ENCODE results near the gene PRSS16. TPM values are rescaled to one million over a fixed set of nuclear protein-coding genes. Genes with fewer than 3 reads are reported as not detected.
"Not testable (repeated sequence)": the region's sequence is repeated elsewhere in the genome, so short reads cannot be mapped to it uniquely, and the experiment has no call there.

Gene PRSS16
- polyA plus RNA-seq, 2 of the 4 experiments (the other 2 are of a cell fraction) = 3.9 to 11.4 TPM

- TF ChIP-seq RFX5 (IDR thresholded peaks at IDR 0.05) (no peak), PBX3 (IDR thresholded peaks at IDR 0.05) (no peak), EP300 (IDR thresholded peaks at IDR 0.05) (no peak), CHD2 (IDR thresholded peaks at IDR 0.05; ENCODE audit: low read length, partially characterized antibody) (no peak), HES2 (IDR thresholded peaks at IDR 0.05) (no peak), EHF (CRISPR knock-in tag; IDR thresholded peaks at IDR 0.05) (no peak), BHLHE40 (IDR thresholded peaks at IDR 0.05; ENCODE audit: low read depth, low read length) (no peak), GATA3 (IDR thresholded peaks at IDR 0.05; ENCODE audit: borderline replicate concordance) (no peak), FOSL2 (IDR thresholded peaks at IDR 0.05) (no peak), FOSL2 (CRISPR knock-in tag; IDR thresholded peaks at IDR 0.05) (no peak), CBX2 (IDR thresholded peaks at IDR 0.05; ENCODE audit: borderline replicate concordance, low read depth) (no peak), BCL3 (IDR thresholded peaks at IDR 0.05) (no peak), ZFP36 (IDR thresholded peaks at IDR 0.05; ENCODE audit: borderline replicate concordance, partially characterized antibody) (no peak)
- Histone ChIP-seq H3K4me3 (no peak overlapping the region), H3K27ac (no peak overlapping the region), H3K4me2 (no peak overlapping the region), H3K4me1 (no peaks in the 10 kb centered on the region), H3K9me3 (no peaks in the 10 kb centered on the region)
- no peak for FAIRE-seq
- CTCF ChIA-PET = interaction anchor here (0.5 to 1.3 kb wide), 3 partner anchors 9 to 536 kb away, joined by 3 to 5 read pairs (median 4); no protein-coding TSS in a partner anchor
- ATAC-seq = no peak
- DNase-seq (ENCODE audit: low read depth in 1 of 2, low spot score in 1 of 2) = no peak
- POLR2A ChIA-PET = interaction anchor here (1.2 kb wide), 1 partner anchor 9 kb away, joined by 4 read pairs; no protein-coding TSS in a partner anchor
- 67% methylated on average over 26 of the region's 30 CpGs for WGBS (ENCODE audit: missing lambda C conversion rate)
Observed at GRCh38 chr6:27260836-27261375, 13.4 kb downstream of the PRSS16 start.

- CTCF ChIA-PET = interaction anchor here (1.0 to 2.2 kb wide), 3 partner anchors 10 to 12 kb away, joined by 5 to 11 read pairs (median 7); no protein-coding TSS in a partner anchor
- Histone ChIP-seq H3K9me3 (no peaks in the 10 kb centered on the region), H3K27ac (no peak overlapping the region), H3K4me2 (no peak overlapping the region), H3K4me1 (no peaks in the 10 kb centered on the region), H3K4me3 (no peak overlapping the region)
- no peak for DNase-seq (ENCODE audit: low read depth in 1 of 2, low spot score in 1 of 2)
- ATAC-seq = no peak
- no peak for FAIRE-seq
- no peak for TF ChIP-seq ZSCAN20 (CRISPR knock-in tag; IDR thresholded peaks at IDR 0.05)
- TF ChIP-seq BHLHE40 (IDR thresholded peaks at IDR 0.05; ENCODE audit: low read depth, low read length) = no peak
- no peak for TF ChIP-seq TFCP2L1 (CRISPR knock-in tag; IDR thresholded peaks at IDR 0.05)
- TF ChIP-seq SREBF2 (IDR thresholded peaks at IDR 0.05) = no peak
- no peak for TF ChIP-seq HEYL (CRISPR knock-in tag; IDR thresholded peaks at IDR 0.05)
- no peak for TF ChIP-seq E2F6 (IDR thresholded peaks at IDR 0.05; ENCODE audit: borderline replicate concordance, low read depth)
- no peak for TF ChIP-seq POLR2AphosphoS2 (conservative IDR thresholded peaks at IDR 0.05; ENCODE audit: low read length)
- POLR2A ChIA-PET = no interaction called here
- WGBS (ENCODE audit: missing lambda C conversion rate) = 78% methylated on average over 8 of the region's 8 CpGs
Observed at GRCh38 chr6:27263886-27264285, 16.4 kb downstream of the PRSS16 start.

GRCh38 chr6:27267003-27267402 lies 19.5 kb downstream of the PRSS16 start:
- FAIRE-seq, ATAC-seq: not testable (repeated sequence)
- 67% methylated on average over 3 of the region's 3 CpGs for WGBS (ENCODE audit: missing lambda C conversion rate)

More at GRCh38 chr6:27267003-27267402, 19.5 kb downstream of the PRSS16 start:
- H3K27ac ChIP-seq; H3K4me2 ChIP-seq; CTCF ChIA-PET; DNase-seq (ENCODE audit: low read depth in 1 of 2, low spot score in 1 of 2); H3K4me1 ChIP-seq; POLR2A ChIA-PET; H3K4me3 ChIP-seq; H3K9me3 ChIP-seq: not testable (repeated sequence)
- TF ChIP-seq ZC3H11A (IDR thresholded peaks at IDR 0.05) = peak; percentile 40
